HFFc6 (cell line): ENCODE results near the gene NDUFB11. TPM values are rescaled to one million over a fixed set of nuclear protein-coding genes. Genes with fewer than 3 reads are reported as not detected.
A peak's percentile ranks its signal among the peaks of the same experiment; 100 is the strongest.

Experiments used
- DNase-seq: peaks from one replicate; pipeline ENCODE4 v3.0.0-alpha.2; 2018
- H3K27ac Mint-ChIP-seq: 2 replicates; pipeline ENCODE4 v1.8.0; 2020; ENCODE audit warnings: mild to moderate bottlenecking, mixed read lengths
- H3K27me3 Mint-ChIP-seq: 2 replicates; pipeline ENCODE4 v1.8.0; 2021; ENCODE audit warnings: mild to moderate bottlenecking, moderate library complexity, mixed read lengths; ENCODE audit not compliant: insufficient read depth
- H3K36me3 Mint-ChIP-seq: 2 replicates; pipeline ENCODE4 v1.8.0; 2021; ENCODE audit warnings: low read depth, mixed read lengths
- H3K4me1 Mint-ChIP-seq: 2 replicates; pipeline ENCODE4 v1.8.0; 2020; ENCODE audit warnings: low read depth, mixed read lengths
- H3K4me3 Mint-ChIP-seq: 2 replicates; pipeline ENCODE4 v1.8.0; 2020; ENCODE audit warnings: mild to moderate bottlenecking, moderate library complexity, mixed read lengths
- H3K9me3 Mint-ChIP-seq: 2 replicates; pipeline ENCODE4 v1.8.0; 2020; ENCODE audit warnings: mild to moderate bottlenecking, mixed read lengths
- total RNA-seq, 6 experiments: library from RNA; stranded (reverse); fragmentation: NEBNext Ultra II Directional; extraction: Animal tissue kit (Norgen Biotek cat#: 25700); gene quantifications; 2 replicates in 1 of 6; 3 replicates in 5 of 6; pipeline ENCODE4 v1.2.3, GENCODE V29; 2021
- TF ChIP-seq, protein P1 (sequence below): fragments of 200-600 bp; sonication (generic); IDR thresholded peaks from 2 replicates; pipeline ENCODE4 v1.5.0; 2021; ENCODE audit warnings: antibody characterized with exemption, mild to moderate bottlenecking

Gene NDUFB11
- total RNA-seq, 6 experiments from 2014 or later: 80.0 to 88.8 (median 84.4) TPM

DNA sequence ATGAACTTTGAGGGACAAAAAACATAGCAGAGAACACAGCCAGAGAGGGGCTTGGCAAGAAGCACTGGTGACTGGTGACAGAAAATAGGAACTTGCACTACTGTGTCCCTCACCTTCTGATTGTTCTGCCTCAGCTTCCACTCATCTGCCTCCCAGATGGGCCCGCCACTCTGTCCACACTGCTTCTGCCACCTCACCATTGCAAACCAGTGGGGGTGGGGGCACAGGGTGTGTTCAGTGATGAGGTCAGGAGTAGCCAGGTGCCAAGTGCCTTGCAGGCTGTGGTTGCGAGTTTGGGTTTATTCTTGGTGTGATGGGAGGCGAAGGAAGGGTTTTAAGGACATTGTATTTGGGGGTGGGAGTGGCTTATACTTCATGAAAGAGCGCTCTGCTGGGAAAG is 40.0 kb upstream of the NDUFB11 start:
- TF ChIP-seq, protein P1, sequence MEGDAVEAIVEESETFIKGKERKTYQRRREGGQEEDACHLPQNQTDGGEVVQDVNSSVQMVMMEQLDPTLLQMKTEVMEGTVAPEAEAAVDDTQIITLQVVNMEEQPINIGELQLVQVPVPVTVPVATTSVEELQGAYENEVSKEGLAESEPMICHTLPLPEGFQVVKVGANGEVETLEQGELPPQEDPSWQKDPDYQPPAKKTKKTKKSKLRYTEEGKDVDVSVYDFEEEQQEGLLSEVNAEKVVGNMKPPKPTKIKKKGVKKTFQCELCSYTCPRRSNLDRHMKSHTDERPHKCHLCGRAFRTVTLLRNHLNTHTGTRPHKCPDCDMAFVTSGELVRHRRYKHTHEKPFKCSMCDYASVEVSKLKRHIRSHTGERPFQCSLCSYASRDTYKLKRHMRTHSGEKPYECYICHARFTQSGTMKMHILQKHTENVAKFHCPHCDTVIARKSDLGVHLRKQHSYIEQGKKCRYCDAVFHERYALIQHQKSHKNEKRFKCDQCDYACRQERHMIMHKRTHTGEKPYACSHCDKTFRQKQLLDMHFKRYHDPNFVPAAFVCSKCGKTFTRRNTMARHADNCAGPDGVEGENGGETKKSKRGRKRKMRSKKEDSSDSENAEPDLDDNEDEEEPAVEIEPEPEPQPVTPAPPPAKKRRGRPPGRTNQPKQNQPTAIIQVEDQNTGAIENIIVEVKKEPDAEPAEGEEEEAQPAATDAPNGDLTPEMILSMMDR: no peak
- peaks cover 5% of the 10 kb centered on the region for H3K27me3 Mint-ChIP-seq
- no peaks in the 10 kb centered on the region for H3K9me3 Mint-ChIP-seq
- no peak for DNase-seq
- H3K36me3 Mint-ChIP-seq: peaks cover 7% of the 10 kb centered on the region
- peaks cover 3% of the 10 kb centered on the region for H3K4me1 Mint-ChIP-seq
- H3K4me3 Mint-ChIP-seq: no peak overlapping the region
- no peak overlapping the region for H3K27ac Mint-ChIP-seq

DNA sequence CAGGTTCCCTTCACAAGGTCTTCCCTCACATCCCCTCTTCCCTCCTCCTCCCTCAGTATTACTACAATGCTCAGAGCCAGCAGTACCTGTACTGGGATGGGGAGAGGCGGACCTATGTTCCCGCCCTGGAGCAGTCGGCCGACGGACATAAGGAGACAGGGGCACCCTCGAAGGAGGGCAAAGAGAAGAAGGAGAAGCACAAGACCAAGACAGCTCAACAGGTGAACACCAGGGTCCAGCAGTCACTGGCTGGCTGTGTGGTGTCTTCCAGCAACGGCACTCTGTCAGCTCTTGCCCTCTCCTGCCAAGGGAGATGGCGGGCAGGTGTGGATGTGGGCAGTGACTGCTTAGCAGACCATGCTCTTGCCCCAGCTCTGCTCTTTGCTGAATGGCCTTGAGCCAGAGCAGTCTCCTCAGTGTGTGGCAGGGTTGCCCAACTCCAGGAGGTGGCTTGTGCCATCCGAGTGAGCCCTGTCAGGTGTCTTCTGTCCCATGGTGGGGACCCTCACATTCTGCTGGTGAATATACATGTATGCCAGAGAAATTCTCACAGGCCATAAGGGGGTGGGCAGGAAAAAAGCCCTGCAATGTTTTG is 37.7 kb upstream of the NDUFB11 start:
- H3K4me1 Mint-ChIP-seq: peaks cover 13% of the 10 kb centered on the region
- H3K9me3 Mint-ChIP-seq: no peaks in the 10 kb centered on the region
- DNase-seq: no peak
- TF ChIP-seq, protein P1: no peak
- H3K27me3 Mint-ChIP-seq: peaks cover 4% of the 10 kb centered on the region
- no peak overlapping the region; the same call in 1 of the 2 replicates for H3K27ac Mint-ChIP-seq
- no peak overlapping the region for H3K4me3 Mint-ChIP-seq
- H3K36me3 Mint-ChIP-seq: peaks cover 10% of the 10 kb centered on the region

DNA sequence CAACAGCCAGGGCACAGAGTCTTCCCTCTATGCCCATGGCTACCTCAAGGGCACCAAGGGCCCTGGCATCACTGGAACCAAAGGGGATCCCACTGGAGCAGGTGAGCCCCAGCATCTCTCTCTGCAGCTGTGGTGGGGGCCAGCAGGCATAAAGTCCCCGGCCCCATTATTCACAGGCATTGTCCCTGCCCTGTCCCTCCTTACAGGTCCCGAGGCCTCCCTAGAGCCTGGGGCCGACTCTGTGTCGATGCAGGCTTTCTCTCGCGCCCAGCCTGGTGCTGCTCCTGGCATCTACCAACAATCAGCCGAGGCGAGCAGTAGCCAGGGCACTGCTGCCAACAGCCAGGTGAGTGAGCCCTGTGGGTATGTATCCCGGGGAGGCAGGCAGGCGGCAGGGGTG is 36.8 kb upstream of the NDUFB11 start:
- Mint-ChIP-seq H3K9me3 (no peaks in the 10 kb centered on the region), H3K36me3 (peaks cover 10% of the 10 kb centered on the region), H3K27me3 (peaks cover 4% of the 10 kb centered on the region), H3K4me1 (peaks cover 13% of the 10 kb centered on the region), H3K4me3 (no peak overlapping the region), H3K27ac (no peak overlapping the region)
- DNase-seq: no peak
- TF ChIP-seq, protein P1: no peak

DNA sequence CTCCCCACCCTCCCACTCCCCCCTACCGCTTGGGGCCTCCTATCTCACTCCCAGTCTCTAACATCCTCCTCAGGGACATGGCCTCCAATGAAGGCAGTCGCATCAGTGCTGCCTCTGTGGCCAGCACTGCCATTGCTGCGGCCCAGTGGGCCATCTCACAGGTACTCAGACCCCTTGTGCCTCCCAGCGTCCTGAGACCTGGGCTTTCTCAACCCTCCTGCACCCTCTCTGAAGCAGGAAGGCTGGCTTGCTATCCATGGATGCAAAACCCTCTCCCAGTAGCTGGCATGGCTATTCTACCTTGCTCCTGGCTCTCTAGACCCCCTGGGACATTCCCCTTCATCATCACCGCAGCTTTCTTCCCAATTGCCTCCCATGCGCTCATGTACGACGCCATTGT is 35.8 kb upstream of the NDUFB11 start:
- peaks cover 5% of the 10 kb centered on the region; the same call in 1 of the 2 replicates for H3K36me3 Mint-ChIP-seq
- H3K9me3 Mint-ChIP-seq: no peaks in the 10 kb centered on the region
- no peak overlapping the region for H3K4me3 Mint-ChIP-seq
- TF ChIP-seq, protein P1: no peak
- H3K4me1 Mint-ChIP-seq: peaks cover 13% of the 10 kb centered on the region
- H3K27me3 Mint-ChIP-seq: peaks cover 2% of the 10 kb centered on the region
- DNase-seq: no peak
- peak overlapping the region; percentile 38; the same call in 1 of the 2 replicates for H3K27ac Mint-ChIP-seq

DNA sequence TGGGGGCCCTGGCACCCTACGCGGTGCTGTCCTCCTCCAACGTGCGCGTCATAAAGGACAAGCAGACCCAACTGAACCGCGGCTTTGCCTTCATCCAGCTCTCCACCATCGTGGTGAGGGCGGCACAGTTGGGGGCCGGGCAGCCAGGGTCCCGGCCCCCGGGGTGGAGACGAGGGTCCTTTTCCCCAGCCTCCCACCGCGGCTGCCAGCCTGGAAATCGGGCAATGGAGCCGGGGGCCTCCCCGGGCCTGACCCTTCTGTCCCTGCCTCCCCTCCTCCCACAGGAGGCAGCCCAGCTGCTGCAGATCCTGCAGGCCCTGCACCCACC is 35.4 kb upstream of the NDUFB11 start:
- Mint-ChIP-seq H3K36me3 (peaks cover 5% of the 10 kb centered on the region; the same call in 1 of the 2 replicates), H3K9me3 (no peaks in the 10 kb centered on the region), H3K4me1 (peaks cover 13% of the 10 kb centered on the region), H3K4me3 (no peak overlapping the region), H3K27ac (peak overlapping the region; percentile 92; the same call in 1 of the 2 replicates), H3K27me3 (peaks cover 2% of the 10 kb centered on the region)
- TF ChIP-seq, protein P1: no peak
- no peak for DNase-seq
